ENCODE data around the gene SCAF4. TPM values are rescaled to one million over a fixed set of nuclear protein-coding genes. Genes with fewer than 3 reads are reported as not detected.
"Not testable (repeated sequence)": the region's sequence is repeated elsewhere in the genome, so short reads cannot be mapped to it uniquely, and the experiment has no call there.

The SCAF4 gene
- total and polyA plus RNA-seq, 10 donors: 10.1 to 48.4 (median 34.1) TPM

GRCh38 chr21:31741116-31741515, 9.2 kb upstream of the SCAF4 start:
- no peak for DNase-seq
- 89 to 98% (median 92%) methylated on average over 5 of the region's 5 CpGs for WGBS, 5 donors

GRCh38 chr21:31737586-31738397, 5.9 kb upstream of the SCAF4 start:
- peaks cover 11 to 31% (median 13%) of the 10 kb centered on the region in 6 donors for H3K4me1 ChIP-seq
- H3K27me3 ChIP-seq (replicated peaks in 1 of 7); intact Hi-C loops (cut with DNase I; ENCODE audit: low total_unique reads): not testable (repeated sequence)

More at GRCh38 chr21:31741116-31741515, 9.2 kb upstream of the SCAF4 start:
- Histone ChIP-seq H3K36me3 (no peaks in the 10 kb centered on the region), H3K27ac (no peak overlapping the region), H3K4me1 (peaks cover 0 to 12% (median 0%) of the 10 kb centered on the region in 6 donors), H3K9me3 (peaks cover 0 to 10% (median 7%) of the 10 kb centered on the region in 8 donors), H3K27me3 (replicated peaks in 1 of 7) (no peaks in the 10 kb centered on the region), H3K4me3 (no peak overlapping the region)
- TF ChIP-seq POLR2AphosphoS5 (IDR thresholded peaks at IDR 0.05): no peak
- TF ChIP-seq POLR2A (IDR thresholded peaks at IDR 0.05): no peak
- no peak for TF ChIP-seq CTCF (IDR thresholded peaks at IDR 0.05 in 8 of 11, conservative IDR thresholded peaks at IDR 0.05 in 3 of 11)
- intact Hi-C loops (cut with DNase I; ENCODE audit: low total_unique reads): no loop called here

GRCh38 chr21:31735511-31735992, 3.6 kb upstream of the SCAF4 start:
- TF ChIP-seq POLR2A (IDR thresholded peaks at IDR 0.05): no peak
- no peak for TF ChIP-seq POLR2AphosphoS5 (IDR thresholded peaks at IDR 0.05)
- no peak for TF ChIP-seq CTCF (IDR thresholded peaks at IDR 0.05 in 8 of 11, conservative IDR thresholded peaks at IDR 0.05 in 3 of 11)
- H3K36me3 ChIP-seq: no peaks in the 10 kb centered on the region
- H3K27me3 ChIP-seq (replicated peaks in 1 of 7): no peaks in the 10 kb centered on the region
- no peak overlapping the region for H3K4me3 ChIP-seq
- H3K4me1 ChIP-seq: peaks cover 12 to 42% (median 23%) of the 10 kb centered on the region in 6 donors
- WGBS, 5 donors: 81 to 89% (median 83%) methylated on average over 4 of the region's 4 CpGs
- H3K27ac ChIP-seq: peak overlapping the region in 1 of 8 donors; percentile 31
- intact Hi-C loops (cut with DNase I; ENCODE audit: low total_unique reads): no loop called here
- no peaks in the 10 kb centered on the region for H3K9me3 ChIP-seq
- no peak for DNase-seq

More at GRCh38 chr21:31737586-31738397, 5.9 kb upstream of the SCAF4 start:
- not testable (repeated sequence) for H3K27ac ChIP-seq, H3K4me3 ChIP-seq, DNase-seq, H3K9me3 ChIP-seq, H3K36me3 ChIP-seq
- WGBS, 5 donors: 86 to 93% (median 91%) methylated on average over 8 of the region's 8 CpGs

- intact Hi-C loops (cut with DNase I; ENCODE audit: low total_unique reads): no loop called here
- H3K9me3 ChIP-seq: no peaks in the 10 kb centered on the region
- no peaks in the 10 kb centered on the region for H3K36me3 ChIP-seq
- peaks cover 28 to 61% (median 42%) of the 10 kb centered on the region in 6 donors for H3K4me1 ChIP-seq
- H3K27me3 ChIP-seq (replicated peaks in 1 of 7): no peaks in the 10 kb centered on the region
- H3K4me3 ChIP-seq: peak overlapping the region in 2 of 8 donors; percentile 82 to 92
- DNase-seq: no peak
- peak overlapping the region in 7 of 8 donors; percentile 96 to 99 (median 98) for H3K27ac ChIP-seq
- 55 to 69% (median 68%) methylated on average over 6 of the region's 6 CpGs for WGBS, 5 donors
- no peak for TF ChIP-seq POLR2AphosphoS5 (IDR thresholded peaks at IDR 0.05)
- no peak for TF ChIP-seq POLR2A (IDR thresholded peaks at IDR 0.05)
- TF ChIP-seq CTCF (IDR thresholded peaks at IDR 0.05 in 8 of 11, conservative IDR thresholded peaks at IDR 0.05 in 3 of 11): no peak
These were observed 1.7 kb upstream of the SCAF4 start for GRCh38 chr21:31733551-31734149.
